Activated CD8-positive, alpha-beta memory T cell treated with anti-CD3 and anti-CD28 coated beads, Interleukin-2, amount 50 U/mL, for 4 hours (primary cell): ENCODE results near the gene HMGCS1.
"Not testable (repeated sequence)": the region's sequence is repeated elsewhere in the genome, so short reads cannot be mapped to it uniquely, and the experiment has no call there.

Source experiments
- DNase-seq: peaks from one replicate; pipeline ENCODE4 v3.0.0-alpha.2; 2020

The HMGCS1 gene

GRCh38 chr5:43312076-43312661 lies 1.0 kb downstream of the HMGCS1 start:
- DNase-seq: no peak

GRCh38 chr5:43309637-43310036 lies 3.6 kb downstream of the HMGCS1 start:
- no peak for DNase-seq

- DNase-seq: no peak
Measured at GRCh38 chr5:43309122-43309521, 4.1 kb downstream of the HMGCS1 start.

GRCh38 chr5:43306954-43307353 lies 6.3 kb downstream of the HMGCS1 start:
- not testable (repeated sequence) for DNase-seq

- no peak for DNase-seq
Measured at GRCh38 chr5:43305948-43306565, 7.2 kb downstream of the HMGCS1 start.

- DNase-seq: no peak
Measured at GRCh38 chr5:43304525-43304924, 8.7 kb downstream of the HMGCS1 start.

- DNase-seq: no peak
Measured at GRCh38 chr5:43303242-43303641, 10.0 kb downstream of the HMGCS1 start.

- no peak for DNase-seq
Measured at GRCh38 chr5:43302481-43302880, 10.7 kb downstream of the HMGCS1 start.

- no peak for DNase-seq
Measured at GRCh38 chr5:43301653-43302091, 11.5 kb downstream of the HMGCS1 start.

- no peak for DNase-seq
Measured at GRCh38 chr5:43300112-43300511, 13.1 kb downstream of the HMGCS1 start.

- DNase-seq: no peak
Measured at GRCh38 chr5:43298443-43298842, 14.8 kb downstream of the HMGCS1 start.

- no peak for DNase-seq
Measured at GRCh38 chr5:43296835-43297234, 16.4 kb downstream of the HMGCS1 start.

GRCh38 chr5:43295202-43295601 lies 18.0 kb downstream of the HMGCS1 start:
- no peak for DNase-seq

- no peak for DNase-seq
Measured at GRCh38 chr5:43294226-43294625, 19.0 kb downstream of the HMGCS1 start.

GRCh38 chr5:43290726-43291125 lies 22.5 kb downstream of the HMGCS1 start:
- no peak for DNase-seq

- DNase-seq: no peak
Measured at GRCh38 chr5:43288269-43288831, 24.9 kb downstream of the HMGCS1 start.

- no peak for DNase-seq
Measured at GRCh38 chr5:43287493-43287892, 25.7 kb downstream of the HMGCS1 start.

- DNase-seq: no peak
Measured at GRCh38 chr5:43286623-43287022, 26.6 kb downstream of the HMGCS1 start.

- no peak for DNase-seq
Measured at GRCh38 chr5:43281840-43282658, 31.2 kb downstream of the HMGCS1 start.

GRCh38 chr5:43279548-43280274 lies 33.5 kb downstream of the HMGCS1 start:
- DNase-seq: no peak

- DNase-seq: no peak
Measured at GRCh38 chr5:43275391-43275790, 37.8 kb downstream of the HMGCS1 start.

- DNase-seq: no peak
Measured at GRCh38 chr5:43274435-43275114, 38.6 kb downstream of the HMGCS1 start.
